ENCODE results near the gene COLEC11.
"Not testable (repeated sequence)": the region's sequence is repeated elsewhere in the genome, so short reads cannot be mapped to it uniquely, and the experiment has no call there.

The COLEC11 gene

GRCh38 chr2:3625186-3625585 lies 30.3 kb downstream of the COLEC11 start:
- DNase-seq (ENCODE audit: low spot score): no peak

- no peak for DNase-seq (ENCODE audit: low spot score)
Measured at GRCh38 chr2:3626118-3626811, 31.4 kb downstream of the COLEC11 start.

- DNase-seq (ENCODE audit: low spot score): no peak
Measured at GRCh38 chr2:3626812-3627499, 32.0 kb downstream of the COLEC11 start.

GRCh38 chr2:3627500-3628100 lies 32.7 kb downstream of the COLEC11 start:
- DNase-seq (ENCODE audit: low spot score): no peak

GRCh38 chr2:3628241-3628679 lies 33.3 kb downstream of the COLEC11 start:
- DNase-seq (ENCODE audit: low spot score): no peak

GRCh38 chr2:3628800-3629199 lies 33.9 kb downstream of the COLEC11 start:
- DNase-seq (ENCODE audit: low spot score): no peak

GRCh38 chr2:3630631-3631030 lies 35.7 kb downstream of the COLEC11 start:
- no peak for DNase-seq (ENCODE audit: low spot score)

- no peak for DNase-seq (ENCODE audit: low spot score)
Measured at GRCh38 chr2:3631161-3631850, 36.4 kb downstream of the COLEC11 start.

GRCh38 chr2:3631851-3632659 lies 37.1 kb downstream of the COLEC11 start:
- DNase-seq (ENCODE audit: low spot score): no peak

GRCh38 chr2:3633089-3633981 lies 38.4 kb downstream of the COLEC11 start:
- DNase-seq (ENCODE audit: low spot score): no peak

- DNase-seq (ENCODE audit: low spot score): no peak
Measured at GRCh38 chr2:3633982-3634595, 39.2 kb downstream of the COLEC11 start.

- no peak for DNase-seq (ENCODE audit: low spot score)
Measured at GRCh38 chr2:3634596-3635121, 39.7 kb downstream of the COLEC11 start.

GRCh38 chr2:3635171-3635974 lies 40.5 kb downstream of the COLEC11 start:
- DNase-seq (ENCODE audit: low spot score): no peak

GRCh38 chr2:3635975-3636327 lies 41.0 kb downstream of the COLEC11 start:
- DNase-seq (ENCODE audit: low spot score): not testable (repeated sequence)

GRCh38 chr2:3636586-3637310 lies 41.8 kb downstream of the COLEC11 start:
- DNase-seq (ENCODE audit: low spot score): no peak

GRCh38 chr2:3637311-3637675 lies 42.4 kb downstream of the COLEC11 start:
- no peak for DNase-seq (ENCODE audit: low spot score)

- no peak for DNase-seq (ENCODE audit: low spot score)
Measured at GRCh38 chr2:3637692-3638455, 43.0 kb downstream of the COLEC11 start.

GRCh38 chr2:3638456-3638810 lies 43.5 kb downstream of the COLEC11 start:
- DNase-seq (ENCODE audit: low spot score): no peak

Measured in hematopoietic multipotent progenitor cell treated with erythropoietin and hydrocortisone succinate and interleukin-3 and kit ligand, for 15 days (in vitro differentiated cells).